NB4 (cell line): ENCODE results near the gene EXD3.

Source experiments
- POLR2A ChIP-seq: IDR thresholded peaks from 2 replicates; pipeline ENCODE4 v1.6.1; 2011; ENCODE audit warnings: mild to moderate bottlenecking; ENCODE audit not compliant: insufficient read length; ENCODE audit errors: extremely low read depth
- TF ChIP-seq, protein P1 (sequence below): IDR thresholded peaks from one replicate; pipeline ENCODE4 v1.5.1; 2012; ENCODE audit warnings: low read depth, low read length

DNA sequence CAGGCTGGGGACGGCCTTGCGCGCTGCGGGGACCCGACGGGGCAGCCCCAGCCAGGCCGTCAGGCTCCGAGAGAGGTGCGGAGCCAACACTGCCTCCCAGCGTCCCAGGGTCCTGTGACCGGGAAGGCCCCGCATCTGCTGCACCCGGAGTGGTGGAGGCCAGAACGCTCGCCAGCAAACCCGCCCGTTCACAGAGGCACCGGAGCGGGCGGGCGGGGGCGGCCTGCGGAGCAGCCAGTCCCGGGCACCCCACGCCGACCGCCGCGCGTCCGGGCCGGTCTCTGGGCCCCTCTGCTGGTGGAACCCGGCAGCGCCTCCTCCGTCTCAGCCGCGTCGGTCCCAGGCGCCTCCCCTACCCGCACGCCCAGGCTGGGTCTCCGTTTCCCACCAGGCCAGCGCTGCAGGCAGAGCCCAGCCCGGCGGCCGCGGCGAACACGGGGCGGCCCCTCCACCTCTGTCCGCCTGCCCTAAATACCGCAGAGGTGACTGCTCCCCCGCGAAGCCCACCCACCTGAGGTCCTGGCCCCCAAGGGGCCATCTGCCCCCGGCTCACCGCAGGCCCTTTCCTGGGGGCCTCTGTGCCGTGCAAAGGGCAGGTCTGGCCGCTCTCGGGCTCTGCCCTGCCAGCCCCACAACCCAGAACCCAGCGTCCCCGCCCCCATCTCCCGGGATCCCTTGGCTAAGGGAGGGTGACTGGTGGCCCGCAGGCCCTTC is 15.9 kb downstream of the EXD3 start:
- TF ChIP-seq, protein P1, sequence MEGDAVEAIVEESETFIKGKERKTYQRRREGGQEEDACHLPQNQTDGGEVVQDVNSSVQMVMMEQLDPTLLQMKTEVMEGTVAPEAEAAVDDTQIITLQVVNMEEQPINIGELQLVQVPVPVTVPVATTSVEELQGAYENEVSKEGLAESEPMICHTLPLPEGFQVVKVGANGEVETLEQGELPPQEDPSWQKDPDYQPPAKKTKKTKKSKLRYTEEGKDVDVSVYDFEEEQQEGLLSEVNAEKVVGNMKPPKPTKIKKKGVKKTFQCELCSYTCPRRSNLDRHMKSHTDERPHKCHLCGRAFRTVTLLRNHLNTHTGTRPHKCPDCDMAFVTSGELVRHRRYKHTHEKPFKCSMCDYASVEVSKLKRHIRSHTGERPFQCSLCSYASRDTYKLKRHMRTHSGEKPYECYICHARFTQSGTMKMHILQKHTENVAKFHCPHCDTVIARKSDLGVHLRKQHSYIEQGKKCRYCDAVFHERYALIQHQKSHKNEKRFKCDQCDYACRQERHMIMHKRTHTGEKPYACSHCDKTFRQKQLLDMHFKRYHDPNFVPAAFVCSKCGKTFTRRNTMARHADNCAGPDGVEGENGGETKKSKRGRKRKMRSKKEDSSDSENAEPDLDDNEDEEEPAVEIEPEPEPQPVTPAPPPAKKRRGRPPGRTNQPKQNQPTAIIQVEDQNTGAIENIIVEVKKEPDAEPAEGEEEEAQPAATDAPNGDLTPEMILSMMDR, result peak; percentile 55
- TF ChIP-seq POLR2A, result no peak
